Central memory CD8-positive, alpha-beta T cell (primary cell): ENCODE data around the gene OR2M3.
"Not testable (repeated sequence)": the region's sequence is repeated elsewhere in the genome, so short reads cannot be mapped to it uniquely, and the experiment has no call there.

ENCODE experiments used
- ATAC-seq: fragments of 150-1000 bp; cut with Tn5 transposase; replicated peaks from 2 replicates; pipeline ENCODE4 v1.10.0; 2022; ENCODE audit warnings: mild to moderate bottlenecking, moderate FRiP score, moderate number of reproducible peaks; ENCODE audit not compliant: poor library complexity, severe bottlenecking; ENCODE audit errors: extremely low read depth
- DNase-seq, 2 donors: peaks; one replicate each; pipeline ENCODE4 v3.0.0; 2021; ENCODE audit warnings: low spot score in 2 of 2
- H3K27ac Mint-ChIP-seq: one replicate; pipeline ENCODE4 v1.8.0; 2022; ENCODE audit warnings: low read depth, mild to moderate bottlenecking, moderate library complexity, mixed read lengths
- H3K27me3 Mint-ChIP-seq: one replicate; pipeline ENCODE4 v1.8.0; 2022; ENCODE audit warnings: mixed read lengths
- H3K36me3 Mint-ChIP-seq: one replicate; pipeline ENCODE4 v1.8.0; 2022; ENCODE audit warnings: mild to moderate bottlenecking, moderate library complexity, mixed read lengths; ENCODE audit not compliant: insufficient read depth
- H3K4me1 Mint-ChIP-seq: one replicate; pipeline ENCODE4 v1.8.0; 2022; ENCODE audit warnings: mixed read lengths
- H3K4me3 Mint-ChIP-seq: one replicate; pipeline ENCODE4 v1.8.0; 2022; ENCODE audit warnings: mild to moderate bottlenecking, moderate library complexity, mixed read lengths
- H3K9me3 Mint-ChIP-seq: one replicate; pipeline ENCODE4 v1.8.0; 2022; ENCODE audit warnings: mixed read lengths

Gene OR2M3

DNA sequence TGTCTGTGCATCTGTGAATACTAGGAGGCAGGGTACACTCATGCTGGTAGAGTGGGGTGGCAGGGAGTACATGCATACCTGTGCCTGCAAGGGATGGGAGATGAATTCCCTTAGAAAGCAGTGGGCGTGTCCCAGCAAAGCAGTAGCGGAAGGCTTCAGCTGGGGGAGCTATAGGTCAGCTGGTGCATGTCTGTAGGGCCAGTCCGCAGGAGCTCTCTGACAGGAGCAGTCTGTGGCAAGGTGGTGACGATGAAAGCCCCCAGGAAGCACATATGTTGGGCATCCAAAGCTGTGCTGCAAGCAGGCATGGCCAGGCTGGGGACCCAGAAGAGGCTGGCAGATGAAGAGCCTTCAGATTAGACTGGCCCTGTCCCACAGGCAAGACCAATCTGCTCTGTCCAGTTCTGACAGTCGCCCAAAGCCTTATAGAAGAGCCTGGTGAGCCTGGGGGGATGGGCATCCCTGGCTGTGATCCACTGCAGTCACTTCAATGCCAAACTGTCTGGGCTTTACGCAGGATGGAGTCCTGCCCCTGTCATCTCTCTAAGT lies 32.4 kb downstream of the OR2M3 start:
- H3K4me1 Mint-ChIP-seq: no peaks in the 10 kb centered on the region
- ATAC-seq (no peak), DNase-seq (no peak)
- H3K9me3 Mint-ChIP-seq: peaks cover 12% of the 10 kb centered on the region
- no peak overlapping the region for H3K27ac Mint-ChIP-seq
- H3K36me3 Mint-ChIP-seq: peaks cover 3% of the 10 kb centered on the region
- H3K27me3 Mint-ChIP-seq: no peaks in the 10 kb centered on the region
- no peak overlapping the region for H3K4me3 Mint-ChIP-seq

DNA sequence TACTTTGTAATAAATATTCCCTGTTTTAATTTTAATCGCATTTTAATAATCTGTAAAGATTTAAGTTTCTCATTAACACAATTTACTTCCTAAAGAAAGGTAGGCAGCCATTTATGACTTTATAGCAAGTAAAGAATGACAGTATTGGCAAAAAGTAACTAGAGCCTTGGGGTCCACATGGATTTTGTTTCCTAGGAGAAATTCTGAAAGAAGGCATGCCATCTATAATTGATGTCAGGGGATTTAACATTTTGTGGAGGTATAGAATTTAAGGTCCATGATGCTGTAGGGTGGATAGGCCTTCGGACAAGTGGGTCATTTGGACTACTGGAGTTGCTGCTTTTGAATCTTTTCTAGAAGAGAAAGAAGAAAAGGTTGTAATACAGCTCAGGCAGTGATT lies 34.1 kb downstream of the OR2M3 start, which contains the start of gene OR2M4:
Gene OR2M4, plus strand, starts transcription at position 301 of the 400 bp plus-strand sequence. CDS start 7,512 bp downstream, outside the sequence.
- H3K27ac Mint-ChIP-seq: no peak within 1 kb of the TSS
- H3K9me3 Mint-ChIP-seq: peaks cover 13% of the 10 kb centered on the region
- DNase-seq (no peak), ATAC-seq (no peak)
- no peaks in the 10 kb centered on the region for H3K4me1 Mint-ChIP-seq
- no peaks in the 10 kb centered on the region for H3K27me3 Mint-ChIP-seq
- H3K36me3 Mint-ChIP-seq: no peaks in the 10 kb centered on the region
- H3K4me3 Mint-ChIP-seq: no peak within 1 kb of the TSS

DNA sequence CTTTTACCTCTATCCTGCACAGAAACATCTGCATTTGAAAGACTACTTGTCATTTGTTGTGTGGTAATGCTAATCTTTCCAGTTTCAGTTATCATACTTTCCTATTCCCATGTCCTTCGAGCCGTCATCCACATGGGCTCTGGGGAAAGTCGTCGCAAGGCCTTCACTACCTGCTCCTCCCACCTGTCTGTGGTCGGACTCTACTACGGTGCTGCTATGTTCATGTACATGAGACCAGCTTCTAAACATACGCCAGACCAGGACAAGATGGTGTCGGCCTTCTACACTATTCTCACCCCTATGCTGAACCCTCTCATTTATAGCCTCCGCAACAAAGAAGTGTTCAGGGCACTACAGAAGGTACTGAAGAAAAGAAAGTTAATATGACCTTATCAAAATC lies 42.4 kb downstream of the OR2M3 start:
- Mint-ChIP-seq H3K27me3 (no peaks in the 10 kb centered on the region), H3K4me1 (no peaks in the 10 kb centered on the region), H3K27ac (no peak overlapping the region), H3K9me3 (peaks cover 9% of the 10 kb centered on the region), H3K4me3 (no peak overlapping the region), H3K36me3 (no peaks in the 10 kb centered on the region)
- no peak for DNase-seq
- ATAC-seq: no peak

DNA sequence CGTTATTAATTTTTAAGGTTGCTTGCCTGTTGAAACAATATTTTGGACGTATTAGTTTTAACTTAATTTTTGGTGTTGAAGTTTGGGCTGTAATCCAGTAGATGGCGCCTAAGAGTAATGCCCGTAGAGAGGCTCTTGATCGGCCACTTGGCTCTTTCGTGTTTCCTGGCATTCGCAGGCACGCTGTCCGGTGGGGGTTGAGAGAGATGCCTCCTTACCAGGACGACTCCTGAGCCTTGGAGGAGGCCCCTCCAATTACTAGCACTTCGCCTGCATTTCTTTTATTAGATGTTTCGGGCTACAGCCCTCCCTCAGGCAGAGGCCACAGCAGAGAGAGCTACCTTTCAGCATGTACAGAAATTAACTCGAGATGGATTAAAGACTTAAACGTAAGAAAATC lies 46.1 kb downstream of the OR2M3 start:
- Mint-ChIP-seq H3K27ac (no peak overlapping the region), H3K27me3 (no peaks in the 10 kb centered on the region), H3K36me3 (no peaks in the 10 kb centered on the region), H3K4me1 (no peaks in the 10 kb centered on the region), H3K9me3 (peaks cover 4% of the 10 kb centered on the region), H3K4me3 (no peak overlapping the region)
- ATAC-seq: no peak
- DNase-seq: no peak

DNA sequence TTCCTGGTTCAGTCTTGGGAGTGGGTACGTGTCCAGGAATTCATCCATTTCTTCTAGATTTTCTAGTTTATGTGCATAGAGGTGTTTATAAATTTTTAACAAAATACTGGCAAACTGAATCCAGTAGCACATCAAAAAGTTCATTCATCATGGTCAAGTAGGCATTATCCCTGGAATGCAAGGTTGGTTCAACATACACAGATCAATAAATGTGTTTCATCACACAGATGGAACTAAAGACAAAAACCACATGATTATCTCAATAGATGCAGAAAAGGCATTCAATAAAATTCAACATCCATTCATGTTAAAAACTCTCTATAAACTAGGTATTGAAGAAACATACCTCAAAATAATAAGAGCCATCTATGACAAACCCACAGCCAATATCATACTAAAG lies 62.2 kb downstream of the OR2M3 start:
- not testable (repeated sequence) for H3K27me3 Mint-ChIP-seq, H3K36me3 Mint-ChIP-seq, H3K4me1 Mint-ChIP-seq, H3K4me3 Mint-ChIP-seq, H3K27ac Mint-ChIP-seq, DNase-seq, ATAC-seq
- H3K9me3 Mint-ChIP-seq: peaks cover 13% of the 10 kb centered on the region
